Activated CD4-positive, alpha-beta T cell treated with anti-CD3 and anti-CD28 coated beads for 36 hours (primary cell): ENCODE measurements around the gene TAF11L10. TPM values are rescaled to one million over a fixed set of nuclear protein-coding genes. Genes with fewer than 3 reads are reported as not detected.
"Not testable (repeated sequence)": the region's sequence is repeated elsewhere in the genome, so short reads cannot be mapped to it uniquely, and the experiment has no call there.

Source experiments
- ATAC-seq: fragments of 200-7000 bp; cut with Tn5 transposase; one replicate; pipeline ENCODE4 v1.10.0; 2021; ENCODE audit warnings: mild to moderate bottlenecking, moderate library complexity
- CTCF ChIA-PET: fragments of 350-600 bp; sonication (Branson Sonifier 250); formaldehyde crosslinking; loops from one replicate; lab custom pipeline; 2021; ENCODE audit warnings: antibody characterized with exemption; lab: Charles Lee
- POLR2A ChIA-PET: fragments of 350-600 bp; sonication (Branson Sonifier 250); formaldehyde crosslinking; loops from one replicate; lab custom pipeline; 2021; ENCODE audit warnings: antibody characterized with exemption, inconsistent platforms; lab: Charles Lee
- DNase-seq: peaks from one replicate; pipeline ENCODE4 v3.0.0-alpha.2; 2020
- H3K27ac Mint-ChIP-seq: one replicate; pipeline ENCODE4 v1.8.0; 2021; ENCODE audit warnings: mixed read lengths
- H3K27me3 Mint-ChIP-seq: one replicate; pipeline ENCODE4 v1.8.0; 2021; ENCODE audit warnings: mixed read lengths
- H3K36me3 Mint-ChIP-seq: one replicate; pipeline ENCODE4 v1.8.0; 2021; ENCODE audit warnings: low read depth, mixed read lengths
- H3K4me1 Mint-ChIP-seq: one replicate; pipeline ENCODE4 v1.8.0; 2021; ENCODE audit warnings: mixed read lengths
- H3K4me3 Mint-ChIP-seq: one replicate; pipeline ENCODE4 v1.8.0; 2021; ENCODE audit warnings: mild to moderate bottlenecking, moderate library complexity, mixed read lengths
- H3K9me3 Mint-ChIP-seq: one replicate; pipeline ENCODE4 v1.8.0; 2021; ENCODE audit warnings: low read depth, mixed read lengths
- intact Hi-C, 2 experiments: fragments of 100-400 bp; cut with DNase I in 1 of 2; cut with micrococcal nuclease in 1 of 2; formaldehyde crosslinking; loops; one replicate each; pipeline versions ENCODE4 v1.14.2 to v1.15.1; 2022 to 2024; cut with DNase I, micrococcal nuclease
- total RNA-seq, 2 experiments: library from RNA; stranded (reverse); gene quantifications; one replicate each; pipeline ENCODE4 v1.2.3, GENCODE V29; 2021

TAF11L10 gene
- total RNA-seq, 2 experiments from 2014 or later = not detected

DNA sequence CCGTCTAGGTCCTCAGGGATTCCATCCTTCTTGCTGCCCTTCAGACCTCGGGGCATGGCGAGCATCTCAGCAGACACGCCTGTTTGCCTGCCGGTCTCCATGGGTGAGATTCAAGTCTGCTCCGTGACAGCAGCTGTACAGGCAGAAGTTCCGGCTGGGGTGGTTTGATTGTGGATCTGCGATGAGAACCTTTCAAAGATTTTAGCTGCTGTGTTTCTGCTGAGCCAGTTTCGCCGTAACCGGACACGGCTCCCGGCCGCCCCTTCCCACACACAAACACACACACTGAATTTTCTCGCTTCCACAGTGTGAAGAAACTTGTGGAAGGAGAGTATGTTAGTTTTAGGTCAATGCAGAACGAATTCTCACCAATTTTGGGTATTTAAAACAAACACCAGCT is 6.8 kb downstream of the TAF11L10 start, which contains the start of gene TAF11L8:
Gene TAF11L8 (minus strand): TSS at position 101 of the 400 bp plus-strand sequence.
- ATAC-seq, DNase-seq, H3K9me3 Mint-ChIP-seq, H3K27ac Mint-ChIP-seq, H3K4me1 Mint-ChIP-seq, CTCF ChIA-PET, H3K27me3 Mint-ChIP-seq, POLR2A ChIA-PET, intact Hi-C loops, H3K4me3 Mint-ChIP-seq, H3K36me3 Mint-ChIP-seq: not testable (repeated sequence)

DNA sequence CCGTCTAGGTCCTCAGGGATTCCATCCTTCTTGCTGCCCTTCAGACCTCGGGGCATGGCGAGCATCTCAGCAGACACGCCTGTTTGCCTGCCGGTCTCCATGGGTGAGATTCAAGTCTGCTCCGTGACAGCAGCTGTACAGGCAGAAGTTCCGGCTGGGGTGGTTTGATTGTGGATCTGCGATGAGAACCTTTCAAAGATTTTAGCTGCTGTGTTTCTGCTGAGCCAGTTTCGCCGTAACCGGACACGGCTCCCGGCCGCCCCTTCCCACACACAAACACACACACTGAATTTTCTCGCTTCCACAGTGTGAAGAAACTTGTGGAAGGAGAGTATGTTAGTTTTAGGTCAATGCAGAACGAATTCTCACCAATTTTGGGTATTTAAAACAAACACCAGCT is 12.0 kb downstream of the TAF11L10 start, which contains the start of gene TAF11L7:
Gene TAF11L7 (minus strand): TSS at position 101 of the 400 bp plus-strand sequence.
- ATAC-seq, intact Hi-C loops, H3K4me3 Mint-ChIP-seq, H3K27me3 Mint-ChIP-seq, H3K36me3 Mint-ChIP-seq, H3K4me1 Mint-ChIP-seq, H3K27ac Mint-ChIP-seq, H3K9me3 Mint-ChIP-seq, DNase-seq, POLR2A ChIA-PET, CTCF ChIA-PET: not testable (repeated sequence)

Other genes starting within 250 kb of the TAF11L10 start
- not detected for gene TAF11L2, start 99.6 kb downstream of the TAF11L10 start, total RNA-seq
- not detected for gene TAF11L3, start 79.5 kb downstream of the TAF11L10 start, total RNA-seq
- gene TAF11L4, start 76.0 kb downstream of the TAF11L10 start, total RNA-seq = not detected
- gene TAF11L5, start 72.6 kb downstream of the TAF11L10 start, total RNA-seq = not detected
- not detected for gene TAF11L6, start 69.2 kb downstream of the TAF11L10 start, total RNA-seq
- not detected for gene TAF11L7, start 12.1 kb downstream of the TAF11L10 start, total RNA-seq
- not detected for gene TAF11L8, start 6.9 kb downstream of the TAF11L10 start, total RNA-seq
- gene TAF11L9, start 3.4 kb downstream of the TAF11L10 start, total RNA-seq = not detected
- not detected for gene TAF11L11, start 6.4 kb upstream of the TAF11L10 start, total RNA-seq
- gene TAF11L12, start 12.6 kb upstream of the TAF11L10 start, total RNA-seq = not detected
- not detected for gene TAF11L13, start 34.3 kb upstream of the TAF11L10 start, total RNA-seq
- gene TAF11L14, start 36.6 kb upstream of the TAF11L10 start, total RNA-seq = not detected